Loucy (cell line): ENCODE results near the gene MED13.

Source experiments
- H2AFZ ChIP-seq: fragments of 200-600 bp; sonication (generic); 2 replicates; pipeline ENCODE4 v1.6.0; 2016; ENCODE audit warnings: antibody characterized with exemption, mild to moderate bottlenecking, low read length, moderate library complexity
- H3F3A ChIP-seq: fragments of 200-600 bp; 2 replicates; pipeline ENCODE4 v1.6.0; 2016; ENCODE audit warnings: antibody characterized with exemption, low read depth, mild to moderate bottlenecking
- H3K27me3 ChIP-seq: fragments of 200-600 bp; sonication (generic); 2 replicates; pipeline ENCODE4 v1.6.1; 2014; ENCODE audit warnings: low read length, mild to moderate bottlenecking; ENCODE audit not compliant: insufficient read depth, poor library complexity, severe bottlenecking
- H3K36me3 ChIP-seq: fragments of 200-600 bp; sonication (generic); 2 replicates; pipeline ENCODE4 v1.6.1; 2016; ENCODE audit warnings: low read length; ENCODE audit not compliant: insufficient read depth
- H3K4me1 ChIP-seq: fragments of 200-600 bp; sonication (generic); 2 replicates; pipeline ENCODE4 v1.5.1; 2014; ENCODE audit warnings: low read length, mild to moderate bottlenecking; ENCODE audit not compliant: insufficient read depth, poor library complexity, severe bottlenecking
- H3K4me2 ChIP-seq: fragments of 200-600 bp; sonication (generic); 2 replicates; pipeline ENCODE4 v1.6.0; 2014; ENCODE audit warnings: antibody characterized with exemption, low read length, low read depth, mild to moderate bottlenecking; ENCODE audit not compliant: poor library complexity, severe bottlenecking
- H3K4me3 ChIP-seq: fragments of 200-600 bp; sonication (generic); 2 replicates; pipeline ENCODE4 v1.5.1; 2014; ENCODE audit warnings: low read length, mild to moderate bottlenecking, mixed read lengths; ENCODE audit not compliant: poor library complexity, severe bottlenecking
- H3K79me2 ChIP-seq: fragments of 200-600 bp; sonication (generic); 2 replicates; pipeline ENCODE4 v1.6.1; 2014; ENCODE audit warnings: low read length; ENCODE audit not compliant: insufficient read depth
- H3K9ac ChIP-seq: fragments of 200-600 bp; sonication (generic); 2 replicates; pipeline ENCODE4 v1.6.0; 2014; ENCODE audit warnings: mild to moderate bottlenecking, low read depth, low read length, moderate library complexity; ENCODE audit not compliant: poor library complexity, severe bottlenecking
- H3K9me2 ChIP-seq: fragments of 200-600 bp; sonication (generic); replicated peaks from 2 replicates; pipeline ENCODE4 v1.6.1; 2016; ENCODE audit warnings: low read depth, low read length, mixed read lengths
- H3K9me3 ChIP-seq: fragments of 200-600 bp; sonication (generic); 2 replicates; pipeline ENCODE4 v1.6.1; 2014; ENCODE audit warnings: mild to moderate bottlenecking, antibody characterized with exemption, low read length, low read depth; ENCODE audit not compliant: insufficient read depth
- H4K20me1 ChIP-seq: fragments of 200-600 bp; sonication (generic); 2 replicates; pipeline ENCODE4 v1.6.0; 2014; ENCODE audit warnings: antibody characterized with exemption, low read length, mild to moderate bottlenecking; ENCODE audit not compliant: insufficient read depth, poor library complexity, severe bottlenecking
- EZH2phosphoT487 ChIP-seq: fragments of 200-600 bp; IDR thresholded peaks from 2 replicates; pipeline ENCODE4 v1.6.1; 2018; ENCODE audit warnings: antibody characterized with exemption, mild to moderate bottlenecking, moderate library complexity, borderline replicate concordance
- TF ChIP-seq, protein P1 (sequence below): fragments of 200-600 bp; sonication (generic); conservative IDR thresholded peaks from 2 replicates; pipeline ENCODE4 v1.5.1; 2014; ENCODE audit warnings: mild to moderate bottlenecking, antibody characterized with exemption, low read length

The MED13 gene

DNA sequence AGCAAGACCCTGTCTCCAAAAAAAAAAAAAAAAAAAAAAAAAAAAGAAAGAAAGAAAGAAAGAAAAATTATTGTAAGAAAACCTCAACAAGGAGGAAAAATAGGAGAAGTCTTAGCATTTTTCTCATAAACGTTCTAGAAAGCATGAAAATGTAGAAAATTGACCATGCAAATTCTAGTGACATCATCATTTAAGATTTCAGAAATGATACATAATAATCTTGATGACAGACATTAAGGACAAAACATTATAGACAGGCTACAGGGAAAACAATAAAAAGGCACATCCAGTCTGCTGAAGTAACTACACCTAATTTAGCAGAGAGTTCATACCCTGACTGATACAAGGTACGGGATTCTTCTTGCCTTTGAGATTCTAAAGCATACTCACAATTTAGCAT lies 21.9 kb downstream of the MED13 start:
- Histone ChIP-seq H3K36me3 (peaks cover 76% of the 10 kb centered on the region), H3K27me3 (no peaks in the 10 kb centered on the region), H3F3A (no peaks in the 10 kb centered on the region), H3K79me2 (peaks cover 81% of the 10 kb centered on the region), H4K20me1 (peaks cover 74% of the 10 kb centered on the region), H2AFZ (no peak overlapping the region), H3K9me2 (no peaks in the 10 kb centered on the region), H3K4me2 (no peak overlapping the region), H3K9ac (no peak overlapping the region), H3K4me3 (no peak overlapping the region), H3K9me3 (no peaks in the 10 kb centered on the region), H3K4me1 (peaks cover 18% of the 10 kb centered on the region)
- no peak for TF ChIP-seq EZH2phosphoT487
- TF ChIP-seq, protein P1, sequence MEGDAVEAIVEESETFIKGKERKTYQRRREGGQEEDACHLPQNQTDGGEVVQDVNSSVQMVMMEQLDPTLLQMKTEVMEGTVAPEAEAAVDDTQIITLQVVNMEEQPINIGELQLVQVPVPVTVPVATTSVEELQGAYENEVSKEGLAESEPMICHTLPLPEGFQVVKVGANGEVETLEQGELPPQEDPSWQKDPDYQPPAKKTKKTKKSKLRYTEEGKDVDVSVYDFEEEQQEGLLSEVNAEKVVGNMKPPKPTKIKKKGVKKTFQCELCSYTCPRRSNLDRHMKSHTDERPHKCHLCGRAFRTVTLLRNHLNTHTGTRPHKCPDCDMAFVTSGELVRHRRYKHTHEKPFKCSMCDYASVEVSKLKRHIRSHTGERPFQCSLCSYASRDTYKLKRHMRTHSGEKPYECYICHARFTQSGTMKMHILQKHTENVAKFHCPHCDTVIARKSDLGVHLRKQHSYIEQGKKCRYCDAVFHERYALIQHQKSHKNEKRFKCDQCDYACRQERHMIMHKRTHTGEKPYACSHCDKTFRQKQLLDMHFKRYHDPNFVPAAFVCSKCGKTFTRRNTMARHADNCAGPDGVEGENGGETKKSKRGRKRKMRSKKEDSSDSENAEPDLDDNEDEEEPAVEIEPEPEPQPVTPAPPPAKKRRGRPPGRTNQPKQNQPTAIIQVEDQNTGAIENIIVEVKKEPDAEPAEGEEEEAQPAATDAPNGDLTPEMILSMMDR = no peak

DNA sequence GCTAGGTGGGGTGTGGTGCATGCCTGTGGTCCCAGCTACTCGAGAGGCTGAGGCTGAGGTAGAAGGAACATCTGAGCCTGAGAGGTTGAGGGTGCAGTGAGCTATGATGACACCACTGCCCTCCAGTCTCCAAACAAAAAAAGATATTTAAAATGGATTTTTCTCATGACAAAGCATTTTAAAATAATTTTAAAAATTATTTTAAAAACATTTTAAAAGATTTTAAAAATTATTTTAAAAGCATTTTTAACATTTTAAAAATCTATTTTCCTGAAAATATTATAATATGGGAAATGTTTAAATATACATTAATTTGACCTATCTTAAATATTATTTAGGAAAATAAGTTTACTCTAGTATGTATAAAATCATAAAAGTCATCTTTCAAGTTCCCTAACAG lies 26.8 kb downstream of the MED13 start:
- Histone ChIP-seq H3K9me2 (no peaks in the 10 kb centered on the region), H3K27me3 (no peaks in the 10 kb centered on the region), H2AFZ (no peak overlapping the region), H3K4me1 (peaks cover 4% of the 10 kb centered on the region), H3K9ac (no peak overlapping the region), H3K4me2 (no peak overlapping the region), H3K36me3 (peaks cover 71% of the 10 kb centered on the region), H3F3A (no peaks in the 10 kb centered on the region), H4K20me1 (peaks cover 53% of the 10 kb centered on the region), H3K4me3 (no peak overlapping the region), H3K9me3 (no peaks in the 10 kb centered on the region), H3K79me2 (peaks cover 82% of the 10 kb centered on the region)
- TF ChIP-seq, protein P1 = no peak
- no peak for TF ChIP-seq EZH2phosphoT487

DNA sequence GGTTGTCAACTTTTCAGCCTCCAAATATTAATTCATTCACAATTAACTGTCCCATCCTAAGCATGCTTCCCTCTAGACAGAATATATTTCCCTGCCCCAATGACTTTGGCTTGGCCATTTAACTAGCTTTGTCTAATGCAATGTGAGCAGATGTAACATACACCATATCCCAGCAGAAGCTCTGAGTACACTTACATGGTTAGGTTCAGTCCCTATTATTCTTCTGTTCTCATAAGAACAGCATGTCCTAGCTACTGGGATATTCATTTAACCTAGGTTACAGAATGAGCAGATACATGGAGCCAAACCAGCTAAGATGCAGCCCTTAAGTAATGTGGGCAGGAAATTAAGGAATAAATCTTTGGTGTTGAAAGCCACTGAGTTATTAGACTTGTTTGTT lies 31.8 kb downstream of the MED13 start:
- no peak overlapping the region for H3K4me2 ChIP-seq
- H3K36me3 ChIP-seq = peaks cover 79% of the 10 kb centered on the region
- H3K9ac ChIP-seq = no peak overlapping the region
- H4K20me1 ChIP-seq = peaks cover 16% of the 10 kb centered on the region
- no peaks in the 10 kb centered on the region for H3F3A ChIP-seq
- peaks cover 37% of the 10 kb centered on the region for H3K79me2 ChIP-seq
- no peak overlapping the region for H2AFZ ChIP-seq
- no peaks in the 10 kb centered on the region for H3K27me3 ChIP-seq
- H3K4me1 ChIP-seq = no peaks in the 10 kb centered on the region
- H3K9me2 ChIP-seq = no peaks in the 10 kb centered on the region
- TF ChIP-seq, protein P1 = no peak
- TF ChIP-seq EZH2phosphoT487 = no peak
- no peaks in the 10 kb centered on the region for H3K9me3 ChIP-seq
- H3K4me3 ChIP-seq = no peak overlapping the region
